ENCODE measurements around the gene TNFRSF12A.
"Not testable (repeated sequence)": the region's sequence is repeated elsewhere in the genome, so short reads cannot be mapped to it uniquely, and the experiment has no call there.

The TNFRSF12A gene

GRCh38 chr16:3069146-3069545 is 49.0 kb downstream of the TNFRSF12A start:
- DNase-seq = not testable (repeated sequence)

DNA sequence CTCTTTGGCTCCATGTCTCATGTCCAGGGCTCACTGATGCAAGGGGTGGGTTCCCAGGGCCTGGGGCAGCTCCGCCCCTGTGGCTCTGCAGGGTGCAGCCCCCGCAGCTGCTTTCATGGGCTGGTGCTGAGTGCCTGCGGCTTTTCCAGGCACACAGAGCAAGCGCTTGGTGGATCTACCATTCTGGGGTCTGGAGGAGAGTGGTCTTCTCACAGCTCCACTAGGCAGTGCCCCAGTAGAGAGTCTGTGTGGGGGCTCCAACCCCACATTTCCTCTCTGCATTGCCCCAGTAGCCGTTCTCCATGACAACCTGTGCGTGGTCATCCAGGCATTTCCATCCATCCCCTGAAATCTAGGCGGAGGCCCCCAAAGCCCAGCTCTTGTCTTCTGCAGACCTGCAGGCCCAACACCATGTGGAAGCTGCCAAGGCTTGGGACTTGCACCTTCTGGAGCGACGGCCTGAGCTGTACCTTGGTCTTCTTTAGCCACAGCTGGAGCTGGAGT is 50.5 kb downstream of the TNFRSF12A start:
- no peak for DNase-seq

DNA sequence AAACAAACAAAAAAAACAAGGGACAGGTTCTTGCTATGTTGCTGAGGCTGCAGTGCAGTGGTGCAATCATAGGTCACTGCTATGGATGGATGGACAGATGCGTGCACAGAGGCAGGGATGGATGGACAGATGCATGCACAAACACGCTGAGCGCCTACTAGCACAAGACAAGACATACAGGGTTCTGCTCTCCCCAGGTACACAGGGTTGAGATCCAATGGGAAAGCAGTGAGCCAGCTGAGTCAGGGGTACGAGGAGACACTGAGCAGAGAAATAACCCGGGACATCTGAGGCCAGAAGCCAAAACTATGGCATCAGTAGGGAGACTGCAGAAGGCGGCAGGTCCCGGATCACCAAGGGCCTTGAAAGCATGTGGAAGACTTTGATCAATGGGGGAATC is 51.5 kb downstream of the TNFRSF12A start:
- DNase-seq = no peak
